Right ventricle myocardium inferior (tissue), 1 donor: ENCODE data around the gene HPCAL1. TPM values are rescaled to one million over a fixed set of nuclear protein-coding genes. Genes with fewer than 3 reads are reported as not detected.
"Not testable (repeated sequence)": the region's sequence is repeated elsewhere in the genome, so short reads cannot be mapped to it uniquely, and the experiment has no call there.

Experiments used
- ATAC-seq: fragments of 200-7000 bp; cut with Tn5 transposase; one replicate; pipeline ENCODE4 v1.9.1; 2020; ENCODE audit warnings: mild to moderate bottlenecking, moderate library complexity
- DNase-seq: peaks from one replicate; pipeline ENCODE4 v3.0.0; 2021; ENCODE audit errors: missing footprints
- intact Hi-C: fragments of 100-400 bp; cut with DNase I; formaldehyde crosslinking; loops from one replicate; pipeline ENCODE4 v1.11.0; 2022
- total RNA-seq: library from RNA; stranded (reverse); fragmentation: NEBNext Ultra II Directional; extraction: Animal tissue kit (Norgen Biotek cat#: 25700); gene quantifications from one replicate; pipeline ENCODE4 v1.2.1, GENCODE V29; 2021
- donor health status: DM: no; HTN: yes; CAD: no; lungs with severe emphysema.

Gene HPCAL1
- total RNA-seq, 1 donor from 2014 or later: 41.9 TPM

GRCh38 chr2:10447895-10448575 lies 145.3 kb downstream of the HPCAL1 start, which contains the start of gene ODC1:
Gene ODC1 (minus strand): TSS chr2:10448327. CDS start chr2:10445032, 3,295 bp downstream.
- DNase-seq (peak; percentile 98), ATAC-seq (peak; percentile 94)
- intact Hi-C loops: loop anchor here (2.0 to 5.0 kb wide), 2 partner anchors 105 to 209 kb away; no protein-coding TSS in a partner anchor

DNA sequence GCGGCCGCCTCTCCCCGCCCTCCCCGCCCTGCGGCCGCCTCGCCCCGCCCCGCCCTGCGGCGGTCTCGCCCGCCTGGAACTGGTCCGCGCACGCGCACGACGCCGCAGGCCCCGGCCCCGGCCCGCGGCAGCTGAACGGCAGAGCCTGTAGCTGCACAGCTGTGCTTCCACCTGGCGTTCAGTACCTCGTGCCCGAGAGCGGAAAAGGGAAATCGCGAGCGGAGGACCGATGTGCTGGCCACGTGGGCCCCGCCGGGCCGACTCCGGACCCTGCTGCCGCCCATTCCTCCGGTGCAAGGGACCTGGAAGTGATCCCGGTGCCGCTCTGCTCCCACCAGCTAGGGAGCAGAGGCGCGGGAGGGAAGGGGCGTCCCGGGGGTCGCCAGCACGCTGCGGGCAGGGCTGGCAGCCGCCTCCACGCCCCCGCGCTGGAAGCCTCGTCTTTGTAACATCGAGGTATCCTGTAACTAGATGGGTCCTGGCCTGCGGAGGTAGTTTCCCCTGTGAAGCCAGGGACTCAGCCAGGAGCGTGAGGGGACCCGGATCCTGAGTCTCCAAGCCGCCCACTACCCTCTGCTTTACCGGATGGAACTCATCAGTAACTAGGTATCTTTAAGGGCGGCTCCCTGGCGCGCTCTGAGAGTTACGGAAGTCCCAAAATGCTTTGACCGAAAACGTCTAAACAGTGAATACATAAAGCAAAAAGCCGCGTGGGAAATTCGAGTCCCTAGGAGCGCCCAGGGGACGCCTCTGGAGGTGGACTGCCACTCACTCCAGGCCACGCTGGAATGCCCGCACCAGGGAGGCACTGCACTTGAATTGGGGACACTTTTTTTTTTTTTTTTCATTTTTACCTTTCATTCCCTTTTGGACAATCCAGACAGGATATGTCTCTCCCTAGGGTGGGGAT lies 146.1 kb downstream of the HPCAL1 start:
- DNase-seq: peak; percentile 95
- intact Hi-C loops: loop anchor here (2.0 to 5.0 kb wide), 2 partner anchors 104 to 208 kb away; no protein-coding TSS in a partner anchor
- ATAC-seq: peak; percentile 86

DNA sequence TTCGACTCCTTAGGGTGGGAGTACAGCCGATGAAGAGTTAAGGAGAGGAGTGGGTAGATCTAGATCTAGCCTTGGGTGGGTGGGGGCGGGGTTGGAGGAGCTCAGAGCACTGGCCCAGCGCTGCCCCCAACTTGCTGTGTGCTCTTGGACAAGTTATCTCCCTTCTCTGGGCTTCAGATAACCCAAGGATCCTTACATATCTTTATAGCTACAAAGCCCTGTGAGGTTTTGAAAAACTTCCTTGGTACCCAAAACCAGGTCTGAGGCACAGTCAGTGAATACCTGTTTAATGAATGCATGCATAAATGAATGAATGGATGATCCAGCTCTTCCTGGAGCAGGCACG lies 146.8 kb downstream of the HPCAL1 start:
- DNase-seq: no peak
- ATAC-seq: no peak
- intact Hi-C loops: loop anchor here (2.0 to 5.0 kb wide), 2 partner anchors 103 to 208 kb away; no protein-coding TSS in a partner anchor

DNA sequence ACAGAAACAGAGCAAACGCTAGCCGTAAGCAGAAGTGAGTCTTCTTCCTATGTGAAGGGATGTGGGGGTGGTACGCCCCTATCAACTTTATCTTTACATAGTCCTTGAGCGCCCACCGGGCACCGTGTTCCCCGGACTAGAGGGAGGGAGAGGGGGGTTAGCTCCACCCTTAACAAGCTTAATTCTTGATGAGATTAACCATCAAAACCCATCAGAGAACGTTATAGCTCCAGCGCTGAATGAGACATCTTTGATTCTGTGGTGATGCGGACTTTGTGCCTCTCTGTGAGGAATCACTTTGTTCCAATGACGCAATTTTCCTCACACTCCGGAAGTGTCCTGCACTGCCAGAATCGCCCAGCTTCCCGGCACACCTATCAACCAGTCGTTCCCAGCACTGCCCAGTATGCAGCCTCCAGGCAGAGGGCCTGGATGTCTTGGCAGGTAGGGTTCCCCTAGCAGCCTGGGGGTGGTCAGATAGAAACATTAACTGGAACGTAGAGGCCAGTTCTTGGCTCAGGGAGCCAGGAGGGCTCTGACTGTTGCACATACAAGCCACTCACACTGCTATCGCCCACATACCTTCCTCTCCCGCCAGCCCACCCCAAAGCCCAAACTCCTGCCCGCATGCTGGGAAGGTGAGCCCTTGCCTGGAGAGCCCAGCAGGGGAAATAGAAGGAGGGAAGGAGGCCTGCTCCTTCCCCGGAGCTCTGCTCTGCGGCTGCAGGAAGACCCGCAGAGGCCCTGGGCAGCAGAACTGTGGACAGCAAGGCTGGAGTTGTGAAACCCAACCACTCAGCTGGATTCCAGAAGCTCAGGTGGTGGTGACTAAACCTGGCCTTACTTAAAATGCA lies 147.4 kb downstream of the HPCAL1 start:
- ATAC-seq: no peak

GRCh38 chr2:10451819-10452218 lies 149.1 kb downstream of the HPCAL1 start:
- DNase-seq (no peak), ATAC-seq (no peak)
- intact Hi-C loops: no loop called here

More for the DNA sequence above, 147.4 kb downstream of the HPCAL1 start:
- intact Hi-C loops: loop anchor here (2.0 to 5.0 kb wide), 2 partner anchors 103 to 207 kb away; no protein-coding TSS in a partner anchor
- DNase-seq: no peak

DNA sequence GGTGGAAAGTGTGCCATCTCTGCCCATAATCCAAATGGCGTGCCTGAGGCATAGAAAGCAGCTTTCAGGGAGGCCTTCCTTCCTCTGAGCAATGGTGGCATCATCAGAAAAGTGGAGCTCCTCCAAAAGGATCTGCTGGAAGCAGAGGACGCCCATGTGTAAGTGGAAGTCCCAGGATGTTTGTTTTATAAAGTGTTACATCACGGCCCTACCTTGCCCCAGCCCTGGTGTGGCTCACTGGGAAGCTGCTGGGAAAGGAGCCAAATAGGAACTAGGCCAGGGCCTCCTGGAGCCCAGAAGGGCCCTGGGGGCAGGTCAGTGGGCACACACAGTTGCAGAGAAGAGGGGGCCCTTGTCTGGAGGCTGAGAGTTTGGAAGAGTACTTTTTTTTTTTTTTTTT lies 149.6 kb downstream of the HPCAL1 start:
- intact Hi-C loops: no loop called here
- DNase-seq (no peak), ATAC-seq (no peak)

- ATAC-seq: no peak
- intact Hi-C loops: no loop called here
- DNase-seq: no peak
Measured at GRCh38 chr2:10452956-10453904, 150.5 kb downstream of the HPCAL1 start.

DNA sequence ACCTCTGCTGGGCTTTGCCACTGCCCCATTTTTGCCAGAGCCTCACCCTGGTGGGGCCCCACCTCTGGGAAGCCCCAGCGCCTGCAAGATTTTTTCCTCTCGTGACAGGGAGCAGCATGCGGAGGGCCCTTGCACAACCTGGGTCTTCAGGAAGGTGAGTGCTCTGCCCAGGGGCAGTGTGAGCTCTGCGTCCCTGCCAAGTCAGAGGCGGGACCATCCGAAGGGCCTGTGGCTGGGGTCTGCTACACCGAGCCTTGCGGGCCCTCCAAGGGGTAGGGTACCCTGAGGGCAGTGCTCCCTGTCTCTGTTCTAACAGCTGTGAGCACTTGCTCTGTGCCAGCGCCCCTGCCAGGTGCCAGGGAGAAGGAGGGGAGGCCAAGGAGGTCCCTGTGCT lies 151.2 kb downstream of the HPCAL1 start:
- ATAC-seq: peak; percentile 1

DNA sequence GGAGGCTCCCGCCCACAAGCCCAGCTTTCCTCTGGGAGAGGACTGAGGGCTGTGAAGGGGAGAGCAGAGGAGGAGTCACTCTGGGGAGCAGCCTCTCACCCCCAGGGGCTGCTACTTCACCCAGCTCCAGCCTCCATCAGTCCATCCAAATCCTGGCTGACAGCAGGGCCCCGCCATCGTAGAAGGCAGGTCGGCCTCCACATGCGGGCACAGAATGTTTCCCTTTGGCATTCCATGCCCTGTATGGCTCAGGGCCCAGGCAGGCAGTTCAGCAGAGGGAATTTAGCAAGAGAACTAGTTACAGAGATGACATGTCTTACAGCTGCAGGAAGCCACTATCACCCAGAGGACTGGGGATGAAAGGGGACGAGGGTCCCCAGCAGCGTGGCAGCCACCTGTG lies 151.8 kb downstream of the HPCAL1 start:
- intact Hi-C loops: no loop called here
- no peak for DNase-seq
- peak; percentile 77 for ATAC-seq

More for the DNA sequence above, 151.2 kb downstream of the HPCAL1 start:
- DNase-seq: no peak
- intact Hi-C loops: no loop called here

GRCh38 chr2:10457195-10457594 lies 154.5 kb downstream of the HPCAL1 start:
- ATAC-seq, intact Hi-C loops, DNase-seq: not testable (repeated sequence)

GRCh38 chr2:10457846-10458598 lies 155.3 kb downstream of the HPCAL1 start:
- intact Hi-C loops: no loop called here
- ATAC-seq (no peak), DNase-seq (no peak)

DNA sequence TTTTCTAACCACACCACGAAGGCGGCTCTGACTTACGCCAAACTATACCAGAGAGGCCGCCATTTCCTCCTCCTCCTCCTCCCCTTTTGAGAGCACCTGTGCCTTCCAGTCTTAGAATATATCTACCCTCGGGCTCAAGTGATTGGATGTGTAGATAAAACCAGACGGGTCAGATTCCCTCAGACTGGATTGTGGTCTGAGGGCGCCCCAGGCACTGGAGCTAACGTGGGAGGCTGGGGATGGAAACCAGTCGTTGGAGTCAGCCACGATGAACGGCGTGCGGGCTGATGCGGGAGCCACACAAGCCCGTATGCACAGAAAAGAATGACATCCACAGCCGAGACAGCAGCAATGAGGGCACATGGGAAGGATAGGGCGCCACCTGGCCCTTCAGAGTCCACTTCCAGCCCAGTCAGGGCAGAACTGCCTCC lies 157.7 kb downstream of the HPCAL1 start:
- no peak for ATAC-seq
- intact Hi-C loops: no loop called here
- DNase-seq: no peak

DNA sequence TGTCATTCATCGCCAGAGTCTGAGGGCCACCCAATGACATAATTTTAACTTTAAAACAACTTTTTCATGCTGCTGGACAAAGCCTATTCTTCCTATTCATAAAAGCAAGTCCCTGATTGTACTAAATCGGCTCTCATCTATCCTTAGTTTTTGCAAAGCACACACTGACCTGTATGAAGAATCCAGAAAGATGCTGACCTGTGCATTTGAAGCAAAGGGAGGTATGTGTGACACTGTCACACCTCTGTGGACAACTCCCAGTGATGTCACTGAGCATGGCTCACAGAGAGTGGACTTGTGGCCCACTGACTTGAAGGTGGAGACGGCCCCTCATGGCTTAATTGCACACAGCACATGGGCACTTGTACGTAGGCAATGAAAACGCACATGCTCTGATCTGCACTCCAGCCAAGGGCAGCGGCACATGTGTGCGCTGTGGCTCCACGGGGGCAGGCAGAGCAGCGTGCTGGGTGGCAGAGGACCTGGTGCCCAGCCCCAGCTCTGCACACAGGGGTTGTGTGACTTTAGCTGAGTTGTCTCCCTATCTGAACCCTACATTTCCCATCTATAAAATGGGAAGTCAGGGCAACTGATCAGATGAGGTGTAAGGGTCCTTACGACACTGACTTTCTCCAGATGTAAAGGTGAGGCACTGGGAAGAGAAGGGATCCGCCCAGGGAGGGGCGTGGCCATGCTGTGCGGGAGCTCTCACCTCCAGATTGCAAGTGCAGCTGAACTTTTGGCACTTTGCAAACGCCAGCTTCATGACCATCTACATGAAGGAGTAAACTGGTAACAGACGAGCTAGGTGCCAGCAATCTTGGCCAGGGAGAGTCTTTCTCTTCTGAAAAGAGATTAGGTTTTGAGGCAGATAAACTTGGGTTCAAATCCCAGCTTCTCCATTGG lies 159.7 kb downstream of the HPCAL1 start:
- intact Hi-C loops: no loop called here
- ATAC-seq: no peak
- DNase-seq: no peak

- intact Hi-C loops: no loop called here
- DNase-seq: no peak
- no peak for ATAC-seq
Measured at GRCh38 chr2:10465910-10466309, 163.2 kb downstream of the HPCAL1 start.

- DNase-seq (no peak), ATAC-seq (no peak)
- intact Hi-C loops: no loop called here
Measured at GRCh38 chr2:10466801-10467200, 164.1 kb downstream of the HPCAL1 start.

GRCh38 chr2:10467401-10467800 lies 164.7 kb downstream of the HPCAL1 start:
- ATAC-seq (no peak), DNase-seq (no peak)
- intact Hi-C loops: no loop called here
